Measurements from ENCODE around the gene SARNP.

DNA sequence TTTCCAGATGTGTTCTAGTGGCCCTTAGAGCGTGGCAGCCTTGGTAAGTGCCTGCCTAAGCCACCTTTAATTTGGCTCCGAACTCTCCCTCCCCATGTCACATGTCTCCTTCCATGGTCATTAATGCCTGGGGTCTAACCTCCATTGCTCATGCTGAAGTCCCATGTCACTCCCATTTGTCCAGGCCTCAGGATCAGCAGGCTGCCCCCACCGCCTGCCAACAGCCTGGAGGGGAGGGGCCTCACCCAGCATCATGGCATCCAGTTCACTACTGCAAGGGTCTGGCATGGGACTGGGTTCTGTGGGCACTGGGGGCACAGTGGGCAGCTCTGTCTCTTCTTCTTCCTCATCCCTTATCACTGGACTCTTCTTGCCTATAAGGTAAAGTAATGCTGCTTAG is 20.8 kb upstream of the SARNP start:
- TF ChIP-seq, protein P1, sequence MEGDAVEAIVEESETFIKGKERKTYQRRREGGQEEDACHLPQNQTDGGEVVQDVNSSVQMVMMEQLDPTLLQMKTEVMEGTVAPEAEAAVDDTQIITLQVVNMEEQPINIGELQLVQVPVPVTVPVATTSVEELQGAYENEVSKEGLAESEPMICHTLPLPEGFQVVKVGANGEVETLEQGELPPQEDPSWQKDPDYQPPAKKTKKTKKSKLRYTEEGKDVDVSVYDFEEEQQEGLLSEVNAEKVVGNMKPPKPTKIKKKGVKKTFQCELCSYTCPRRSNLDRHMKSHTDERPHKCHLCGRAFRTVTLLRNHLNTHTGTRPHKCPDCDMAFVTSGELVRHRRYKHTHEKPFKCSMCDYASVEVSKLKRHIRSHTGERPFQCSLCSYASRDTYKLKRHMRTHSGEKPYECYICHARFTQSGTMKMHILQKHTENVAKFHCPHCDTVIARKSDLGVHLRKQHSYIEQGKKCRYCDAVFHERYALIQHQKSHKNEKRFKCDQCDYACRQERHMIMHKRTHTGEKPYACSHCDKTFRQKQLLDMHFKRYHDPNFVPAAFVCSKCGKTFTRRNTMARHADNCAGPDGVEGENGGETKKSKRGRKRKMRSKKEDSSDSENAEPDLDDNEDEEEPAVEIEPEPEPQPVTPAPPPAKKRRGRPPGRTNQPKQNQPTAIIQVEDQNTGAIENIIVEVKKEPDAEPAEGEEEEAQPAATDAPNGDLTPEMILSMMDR (IDR thresholded peaks at IDR 0.05; ENCODE audit: poor library complexity): no peak
- TF ChIP-seq EZH2 (IDR thresholded peaks at IDR 0.05; ENCODE audit: borderline replicate concordance) (no peak), EZH2phosphoT487 (IDR thresholded peaks at IDR 0.05; ENCODE audit: low read depth, severe bottlenecking, unreplicated experiment) (no peak)

Data from hepatocyte (in vitro differentiated cells).